GM18861 (cell line): Measurements from ENCODE around the gene SERPINA3.
"Not testable (repeated sequence)": the region's sequence is repeated elsewhere in the genome, so short reads cannot be mapped to it uniquely, and the experiment has no call there.

ENCODE experiments used
- ATAC-seq: cut with Tn5 transposase; IDR thresholded peaks from one replicate; pipeline ENCODE4 v1.9.1; 2021; ENCODE audit not compliant: unreplicated experiment

The SERPINA3 gene

GRCh38 chr14:94583557-94583956, 28.6 kb upstream of the SERPINA3 start:
- ATAC-seq, result no peak

- ATAC-seq, result no peak
Measured at GRCh38 chr14:94584591-94585280, 27.5 kb upstream of the SERPINA3 start.

GRCh38 chr14:94586635-94587034, 25.6 kb upstream of the SERPINA3 start:
- ATAC-seq, result no peak

- ATAC-seq, result no peak
Measured at GRCh38 chr14:94588311-94588710, 23.9 kb upstream of the SERPINA3 start.

- no peak for ATAC-seq
Measured at GRCh38 chr14:94591073-94591472, 21.1 kb upstream of the SERPINA3 start.

GRCh38 chr14:94591871-94592270, 20.3 kb upstream of the SERPINA3 start:
- ATAC-seq, result no peak

- no peak for ATAC-seq
Measured at GRCh38 chr14:94592457-94592856, 19.7 kb upstream of the SERPINA3 start.

- no peak for ATAC-seq
Measured at GRCh38 chr14:94593376-94593748, 18.8 kb upstream of the SERPINA3 start.

- no peak for ATAC-seq
Measured at GRCh38 chr14:94593749-94594431, 18.3 kb upstream of the SERPINA3 start.

GRCh38 chr14:94594441-94594840, 17.8 kb upstream of the SERPINA3 start:
- no peak for ATAC-seq

- ATAC-seq, result no peak
Measured at GRCh38 chr14:94595912-94596311, 16.3 kb upstream of the SERPINA3 start.

GRCh38 chr14:94596361-94596760, 15.8 kb upstream of the SERPINA3 start:
- no peak for ATAC-seq

GRCh38 chr14:94597788-94598187, 14.4 kb upstream of the SERPINA3 start:
- ATAC-seq, result no peak

GRCh38 chr14:94598506-94598815, 13.7 kb upstream of the SERPINA3 start:
- no peak for ATAC-seq

GRCh38 chr14:94598816-94599655, 13.2 kb upstream of the SERPINA3 start:
- ATAC-seq, result no peak

- ATAC-seq, result no peak
Measured at GRCh38 chr14:94599656-94600004, 12.6 kb upstream of the SERPINA3 start.

GRCh38 chr14:94600148-94600545, 12.0 kb upstream of the SERPINA3 start:
- ATAC-seq, result no peak

- no peak for ATAC-seq
Measured at GRCh38 chr14:94601884-94602391, 10.3 kb upstream of the SERPINA3 start.

- ATAC-seq, result no peak
Measured at GRCh38 chr14:94602722-94603121, 9.5 kb upstream of the SERPINA3 start.

GRCh38 chr14:94605361-94605760, 6.8 kb upstream of the SERPINA3 start:
- no peak for ATAC-seq

- ATAC-seq, result not testable (repeated sequence)
Measured at GRCh38 chr14:94608966-94609365, 3.2 kb upstream of the SERPINA3 start.

- ATAC-seq, result no peak
Measured at GRCh38 chr14:94611179-94611578, 1.0 kb upstream of the SERPINA3 start.
